WTC11 (cell line): ENCODE measurements around the gene FAM234A. TPM values are rescaled to one million over a fixed set of nuclear protein-coding genes. Genes with fewer than 3 reads are reported as not detected.

ENCODE experiments used
- ATAC-seq: fragments of 200-7000 bp; cut with Tn5 transposase; 2 replicates; pipeline ENCODE4 v1.10.0; 2021; ENCODE audit warnings: mild to moderate bottlenecking, moderate library complexity
- CTCF ChIA-PET: fragments of 300-600 bp; sonication (Branson Sonifier 250); formaldehyde crosslinking; loops from one replicate; lab custom pipeline; 2021; ENCODE audit warnings: antibody characterized with exemption; lab: Charles Lee
- POLR2A ChIA-PET: fragments of 350-600 bp; sonication (Branson Sonifier 250); formaldehyde crosslinking; loops from one replicate; lab custom pipeline; 2021; ENCODE audit warnings: antibody characterized with exemption; lab: Charles Lee
- DNase-seq: peaks from one replicate; pipeline ENCODE4 v3.0.0; 2021; ENCODE audit warnings: low spot score
- H3K27ac Mint-ChIP-seq: 2 replicates; pipeline ENCODE4 v1.8.0; 2021; ENCODE audit warnings: mixed read lengths
- H3K27me3 Mint-ChIP-seq: 2 replicates; pipeline ENCODE4 v1.8.0; 2021; ENCODE audit warnings: low read depth, mild to moderate bottlenecking, moderate library complexity, mixed read lengths
- H3K36me3 Mint-ChIP-seq: 2 replicates; pipeline ENCODE4 v1.8.0; 2021; ENCODE audit warnings: mixed read lengths
- H3K4me1 Mint-ChIP-seq: 2 replicates; pipeline ENCODE4 v1.8.0; 2022; ENCODE audit warnings: mixed read lengths
- H3K4me3 Mint-ChIP-seq: 2 replicates; pipeline ENCODE4 v1.8.0; 2021; ENCODE audit warnings: mild to moderate bottlenecking, moderate library complexity, mixed read lengths
- H3K9me3 Mint-ChIP-seq: 2 replicates; pipeline ENCODE4 v1.8.0; 2021; ENCODE audit warnings: mixed read lengths
- ATF1 ChIP-seq: sonication (generic); formaldehyde crosslinking; IDR thresholded peaks from 2 replicates; pipeline ENCODE4 v1.8.1; 2023; ENCODE audit warnings: mild to moderate bottlenecking, moderate library complexity, missing genetic modification reagents
- ESRRA ChIP-seq: sonication (generic); formaldehyde crosslinking; IDR thresholded peaks from 2 replicates; pipeline ENCODE4 v1.8.1; 2022; ENCODE audit warnings: mild to moderate bottlenecking, missing genetic modification reagents, borderline replicate concordance
- FOXJ3 ChIP-seq: sonication (generic); formaldehyde crosslinking; IDR thresholded peaks from 2 replicates; pipeline ENCODE4 v1.9.0; 2021; ENCODE audit warnings: missing genetic modification reagents, mild to moderate bottlenecking, borderline replicate concordance
- FOXK1 ChIP-seq: sonication (generic); formaldehyde crosslinking; IDR thresholded peaks from 2 replicates; pipeline ENCODE4 v1.8.0; 2022; ENCODE audit warnings: mild to moderate bottlenecking, moderate library complexity, missing genetic modification reagents
- GTF2I ChIP-seq: fragments of 250-450 bp; sonication (Bioruptor Pico); conservative IDR thresholded peaks from 2 replicates; pipeline ENCODE4 v1.4.0; 2021; ENCODE audit warnings: mild to moderate bottlenecking
- JUN ChIP-seq: sonication (generic); formaldehyde crosslinking; IDR thresholded peaks from 2 replicates; pipeline ENCODE4 v1.8.0; 2023; ENCODE audit warnings: mild to moderate bottlenecking, missing genetic modification reagents
- MYBL2 ChIP-seq: sonication (generic); formaldehyde crosslinking; IDR thresholded peaks from 2 replicates; pipeline ENCODE4 v1.8.1; 2023; ENCODE audit warnings: mild to moderate bottlenecking, moderate library complexity, missing genetic modification reagents
- NR3C1 ChIP-seq: sonication (generic); formaldehyde crosslinking; conservative IDR thresholded peaks from 2 replicates; pipeline ENCODE4 v1.8.1; 2023; ENCODE audit warnings: low read depth, mild to moderate bottlenecking, missing genetic modification reagents
- OVOL2 ChIP-seq: fragments of 250-450 bp; sonication (Bioruptor Pico); IDR thresholded peaks from 2 replicates; pipeline ENCODE4 v1.9.0; 2021; ENCODE audit warnings: mild to moderate bottlenecking, borderline replicate concordance
- PRRX2 ChIP-seq: fragments of 250-450 bp; sonication (Bioruptor Pico); IDR thresholded peaks from 2 replicates; pipeline ENCODE4 v1.8.0; 2021; ENCODE audit warnings: mild to moderate bottlenecking
- RELA ChIP-seq: sonication (generic); formaldehyde crosslinking; IDR thresholded peaks from 2 replicates; pipeline ENCODE4 v1.8.1; 2022; ENCODE audit warnings: missing genetic modification reagents, mild to moderate bottlenecking, borderline replicate concordance
- TEAD1 ChIP-seq: sonication (generic); formaldehyde crosslinking; IDR thresholded peaks from 2 replicates; pipeline ENCODE4 v1.8.0; 2022; ENCODE audit warnings: mild to moderate bottlenecking, missing genetic modification reagents
- ZNF232 ChIP-seq: sonication (generic); formaldehyde crosslinking; IDR thresholded peaks from 2 replicates; pipeline ENCODE4 v1.8.0; 2022; ENCODE audit warnings: mild to moderate bottlenecking, missing genetic modification reagents
- ZNF317 ChIP-seq: sonication (generic); formaldehyde crosslinking; IDR thresholded peaks from 2 replicates; pipeline ENCODE4 v1.8.1; 2023; ENCODE audit warnings: low read depth, mild to moderate bottlenecking, moderate library complexity, missing genetic modification reagents, borderline replicate concordance
- ZNF396 ChIP-seq: fragments of 250-450 bp; sonication (Bioruptor Pico); IDR thresholded peaks from 2 replicates; pipeline ENCODE4 v1.8.0; 2021; ENCODE audit warnings: mild to moderate bottlenecking, moderate library complexity, borderline replicate concordance
- ZNF416 ChIP-seq: fragments of 250-450 bp; sonication (Bioruptor Pico); IDR thresholded peaks from 2 replicates; pipeline ENCODE4 v1.9.0; 2021; ENCODE audit warnings: mild to moderate bottlenecking, inconsistent platforms
- total RNA-seq: library from RNA; stranded (reverse); gene quantifications from 3 replicates; pipeline ENCODE4 v1.2.3, GENCODE V29; 2021
- TF ChIP-seq, protein P1 (sequence below): sonication (generic); formaldehyde crosslinking; IDR thresholded peaks from 2 replicates; pipeline ENCODE4 v1.8.1; 2022; ENCODE audit warnings: low read depth, mild to moderate bottlenecking, moderate library complexity, missing genetic modification reagents, borderline replicate concordance
- TF ChIP-seq, protein P2 (sequence below): sonication (generic); formaldehyde crosslinking; IDR thresholded peaks from 2 replicates; pipeline ENCODE4 v1.8.0; 2022; ENCODE audit warnings: mild to moderate bottlenecking, missing genetic modification reagents
- TF ChIP-seq, protein P3 (sequence below): fragments of 250-450 bp; sonication (Bioruptor Pico); IDR thresholded peaks from 2 replicates; pipeline ENCODE4 v1.9.0; 2021; ENCODE audit warnings: moderate library complexity, mild to moderate bottlenecking, inconsistent platforms, borderline replicate concordance
- TF ChIP-seq, protein P4 (sequence below): fragments of 250-450 bp; sonication (Bioruptor Pico); conservative IDR thresholded peaks from 2 replicates; pipeline ENCODE4 v1.9.0; 2021; ENCODE audit warnings: mild to moderate bottlenecking
- TF ChIP-seq, protein P5 (sequence below): fragments of 250-450 bp; sonication (Bioruptor Pico); IDR thresholded peaks from 2 replicates; pipeline ENCODE4 v1.8.0; 2021; ENCODE audit warnings: mild to moderate bottlenecking
- TF ChIP-seq, protein P6 (sequence below): sonication (generic); formaldehyde crosslinking; IDR thresholded peaks from 2 replicates; pipeline ENCODE4 v1.8.0; 2023; ENCODE audit warnings: missing genetic modification reagents
- TF ChIP-seq, protein P7 (sequence below): sonication (generic); formaldehyde crosslinking; IDR thresholded peaks from 2 replicates; pipeline ENCODE4 v1.8.1; 2023; ENCODE audit warnings: mild to moderate bottlenecking, missing genetic modification reagents, moderate library complexity

FAM234A gene
- total RNA-seq, 1 experiment from 2014 or later: 115 TPM

DNA sequence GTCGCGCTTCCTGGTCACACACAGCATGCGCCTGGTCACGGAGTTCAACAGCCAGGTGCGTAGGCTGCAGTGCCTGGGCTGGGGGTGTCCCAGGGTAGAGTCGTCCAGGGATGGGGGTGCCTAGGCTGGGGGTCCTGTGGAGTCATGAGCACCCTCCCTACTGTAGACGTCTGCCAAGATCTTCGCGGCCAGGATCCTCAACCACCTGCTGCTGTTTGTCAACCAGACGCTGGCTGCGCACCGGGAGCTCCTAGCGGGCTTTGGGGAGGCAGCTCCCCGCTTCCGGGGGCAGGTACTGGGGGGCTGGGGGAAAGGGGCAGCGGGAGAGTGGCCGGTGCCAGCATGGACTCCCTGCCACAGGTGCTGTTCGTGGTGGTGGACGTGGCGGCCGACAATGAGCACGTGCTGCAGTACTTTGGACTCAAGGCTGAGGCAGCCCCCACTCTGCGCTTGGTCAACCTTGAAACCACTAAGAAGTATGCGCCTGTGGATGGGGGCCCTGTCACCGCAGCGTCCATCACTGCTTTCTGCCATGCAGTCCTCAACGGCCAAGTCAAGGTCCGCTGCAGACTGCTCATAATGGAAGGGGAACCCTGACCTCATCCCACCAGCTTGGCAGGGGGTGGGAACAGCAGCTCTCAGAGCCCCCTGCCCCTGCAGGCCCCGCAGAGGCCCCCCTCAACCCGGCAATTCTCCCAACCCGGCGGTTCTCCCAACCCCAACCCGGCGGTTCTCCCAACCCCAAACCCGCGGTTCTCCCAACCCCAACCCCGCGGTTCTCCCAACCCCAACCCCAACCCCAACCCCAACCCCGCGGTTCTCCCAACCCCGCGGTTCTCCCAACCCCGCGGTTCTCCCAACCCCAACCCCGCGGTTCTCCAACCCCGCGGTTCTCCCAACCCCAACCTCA is 50.8 kb downstream of the FAM234A start (continued):
- no peak for TF ChIP-seq FOXJ3
- TF ChIP-seq, protein P1, sequence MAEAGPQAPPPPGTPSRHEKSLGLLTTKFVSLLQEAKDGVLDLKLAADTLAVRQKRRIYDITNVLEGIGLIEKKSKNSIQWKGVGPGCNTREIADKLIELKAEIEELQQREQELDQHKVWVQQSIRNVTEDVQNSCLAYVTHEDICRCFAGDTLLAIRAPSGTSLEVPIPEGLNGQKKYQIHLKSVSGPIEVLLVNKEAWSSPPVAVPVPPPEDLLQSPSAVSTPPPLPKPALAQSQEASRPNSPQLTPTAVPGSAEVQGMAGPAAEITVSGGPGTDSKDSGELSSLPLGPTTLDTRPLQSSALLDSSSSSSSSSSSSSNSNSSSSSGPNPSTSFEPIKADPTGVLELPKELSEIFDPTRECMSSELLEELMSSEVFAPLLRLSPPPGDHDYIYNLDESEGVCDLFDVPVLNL (CRISPR knock-in tag): no peak
- TF ChIP-seq ZNF416 (CRISPR knock-in tag): no peak
- TF ChIP-seq ZNF232 (CRISPR knock-in tag): no peak

DNA sequence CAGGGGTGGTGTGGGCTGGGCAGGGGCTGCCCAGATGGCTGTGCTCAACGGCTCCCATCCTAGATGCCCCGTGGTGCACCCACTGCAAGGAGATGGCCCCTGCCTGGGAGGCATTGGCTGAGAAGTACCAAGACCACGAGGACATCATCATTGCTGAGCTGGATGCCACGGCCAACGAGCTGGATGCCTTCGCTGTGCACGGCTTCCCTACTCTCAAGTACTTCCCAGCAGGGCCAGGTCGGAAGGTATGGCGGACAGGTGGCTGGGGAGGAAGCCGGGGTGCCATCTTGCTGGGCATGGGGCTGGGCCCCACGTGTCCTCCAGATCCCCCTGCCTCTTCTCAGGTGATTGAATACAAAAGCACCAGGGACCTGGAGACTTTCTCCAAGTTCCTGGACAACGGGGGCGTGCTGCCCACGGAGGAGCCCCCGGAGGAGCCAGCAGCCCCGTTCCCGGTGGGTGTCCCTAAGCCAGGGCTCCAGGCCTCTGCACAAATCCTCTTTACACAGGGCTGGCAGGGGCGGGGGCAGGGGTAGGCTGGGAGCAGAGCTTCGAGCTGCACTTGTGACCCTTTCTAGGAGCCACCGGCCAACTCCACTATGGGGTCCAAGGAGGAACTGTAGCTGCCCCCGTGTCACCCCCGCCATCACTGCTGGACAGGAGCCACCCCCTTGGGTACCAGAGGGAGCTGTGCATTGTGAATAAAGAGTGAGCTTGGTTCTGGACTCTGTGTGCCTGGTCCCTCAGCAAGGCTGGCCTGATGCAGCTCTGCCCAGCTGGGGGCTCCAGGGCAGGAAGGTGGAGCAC is 52.1 kb downstream of the FAM234A start:
- no peak for DNase-seq
- Mint-ChIP-seq H3K36me3 (peaks cover 18% of the 10 kb centered on the region), H3K27me3 (peaks cover 3% of the 10 kb centered on the region), H3K4me1 (no peaks in the 10 kb centered on the region), H3K9me3 (no peaks in the 10 kb centered on the region), H3K4me3 (no peak overlapping the region), H3K27ac (no peak overlapping the region)
- POLR2A ChIA-PET: no interaction called here
- TF ChIP-seq JUN (no peak), ZNF317 (CRISPR knock-in tag) (no peak), NR3C1 (CRISPR knock-in tag) (no peak), FOXK1 (CRISPR knock-in tag) (no peak), RELA (CRISPR knock-in tag) (no peak), ESRRA (CRISPR knock-in tag) (no peak), ATF1 (no peak), TEAD1 (CRISPR knock-in tag) (no peak), PRRX2 (no peak), MYBL2 (CRISPR knock-in tag) (no peak), OVOL2 (CRISPR knock-in tag) (no peak), GTF2I (CRISPR knock-in tag) (no peak), ZNF232 (CRISPR knock-in tag) (no peak), ZNF396 (no peak)
- TF ChIP-seq, protein P2, sequence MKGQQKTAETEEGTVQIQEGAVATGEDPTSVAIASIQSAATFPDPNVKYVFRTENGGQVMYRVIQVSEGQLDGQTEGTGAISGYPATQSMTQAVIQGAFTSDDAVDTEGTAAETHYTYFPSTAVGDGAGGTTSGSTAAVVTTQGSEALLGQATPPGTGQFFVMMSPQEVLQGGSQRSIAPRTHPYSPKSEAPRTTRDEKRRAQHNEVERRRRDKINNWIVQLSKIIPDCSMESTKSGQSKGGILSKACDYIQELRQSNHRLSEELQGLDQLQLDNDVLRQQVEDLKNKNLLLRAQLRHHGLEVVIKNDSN (CRISPR knock-in tag): no peak
- TF ChIP-seq, protein P3, sequence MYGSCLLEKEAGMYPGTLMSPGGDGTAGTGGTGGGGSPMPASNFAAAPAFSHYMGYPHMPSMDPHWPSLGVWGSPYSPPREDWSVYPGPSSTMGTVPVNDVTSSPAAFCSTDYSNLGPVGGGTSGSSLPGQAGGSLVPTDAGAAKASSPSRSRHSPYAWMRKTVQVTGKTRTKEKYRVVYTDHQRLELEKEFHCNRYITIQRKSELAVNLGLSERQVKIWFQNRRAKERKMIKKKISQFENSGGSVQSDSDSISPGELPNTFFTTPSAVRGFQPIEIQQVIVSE (CRISPR knock-in tag): no peak
- TF ChIP-seq, protein P4, sequence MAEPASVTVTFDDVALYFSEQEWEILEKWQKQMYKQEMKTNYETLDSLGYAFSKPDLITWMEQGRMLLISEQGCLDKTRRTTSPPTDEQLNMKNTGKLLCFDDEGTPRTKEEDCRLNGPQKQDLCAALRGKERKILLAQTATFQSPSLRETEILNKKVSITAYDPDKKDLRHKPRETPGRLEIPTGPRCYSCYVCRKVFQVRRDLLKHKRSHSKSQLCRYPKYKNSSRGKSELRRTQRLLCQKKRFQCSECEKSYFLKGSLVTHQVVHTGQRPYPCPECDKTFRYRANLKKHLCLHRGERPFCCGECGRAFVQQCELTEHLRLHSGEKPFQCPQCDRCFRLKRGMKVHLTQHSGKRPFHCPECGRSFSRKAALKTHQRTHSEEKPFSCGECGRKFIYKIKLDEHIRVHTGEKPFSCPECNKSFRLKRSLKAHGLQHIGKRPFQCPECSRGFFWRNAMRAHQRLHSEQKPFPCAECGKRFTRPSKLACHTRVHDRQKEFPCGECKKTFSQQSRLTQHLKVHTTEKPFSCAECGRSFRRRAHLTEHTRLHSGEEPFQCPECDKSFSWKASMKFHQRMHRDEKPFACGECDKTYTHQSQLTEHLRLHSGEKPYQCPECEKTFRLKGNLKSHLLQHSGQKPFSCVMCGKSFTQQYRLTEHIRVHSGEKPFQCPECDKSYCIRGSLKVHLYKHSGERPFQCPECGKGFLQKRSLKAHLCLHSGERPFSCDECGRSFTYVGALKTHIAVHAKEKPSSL (CRISPR knock-in tag): no peak
- TF ChIP-seq, protein P5, sequence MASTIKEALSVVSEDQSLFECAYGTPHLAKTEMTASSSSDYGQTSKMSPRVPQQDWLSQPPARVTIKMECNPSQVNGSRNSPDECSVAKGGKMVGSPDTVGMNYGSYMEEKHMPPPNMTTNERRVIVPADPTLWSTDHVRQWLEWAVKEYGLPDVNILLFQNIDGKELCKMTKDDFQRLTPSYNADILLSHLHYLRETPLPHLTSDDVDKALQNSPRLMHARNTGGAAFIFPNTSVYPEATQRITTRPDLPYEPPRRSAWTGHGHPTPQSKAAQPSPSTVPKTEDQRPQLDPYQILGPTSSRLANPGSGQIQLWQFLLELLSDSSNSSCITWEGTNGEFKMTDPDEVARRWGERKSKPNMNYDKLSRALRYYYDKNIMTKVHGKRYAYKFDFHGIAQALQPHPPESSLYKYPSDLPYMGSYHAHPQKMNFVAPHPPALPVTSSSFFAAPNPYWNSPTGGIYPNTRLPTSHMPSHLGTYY (CRISPR knock-in tag): no peak
- TF ChIP-seq, protein P6, sequence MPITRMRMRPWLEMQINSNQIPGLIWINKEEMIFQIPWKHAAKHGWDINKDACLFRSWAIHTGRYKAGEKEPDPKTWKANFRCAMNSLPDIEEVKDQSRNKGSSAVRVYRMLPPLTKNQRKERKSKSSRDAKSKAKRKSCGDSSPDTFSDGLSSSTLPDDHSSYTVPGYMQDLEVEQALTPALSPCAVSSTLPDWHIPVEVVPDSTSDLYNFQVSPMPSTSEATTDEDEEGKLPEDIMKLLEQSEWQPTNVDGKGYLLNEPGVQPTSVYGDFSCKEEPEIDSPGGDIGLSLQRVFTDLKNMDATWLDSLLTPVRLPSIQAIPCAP (CRISPR knock-in tag): no peak
- TF ChIP-seq, protein P7, sequence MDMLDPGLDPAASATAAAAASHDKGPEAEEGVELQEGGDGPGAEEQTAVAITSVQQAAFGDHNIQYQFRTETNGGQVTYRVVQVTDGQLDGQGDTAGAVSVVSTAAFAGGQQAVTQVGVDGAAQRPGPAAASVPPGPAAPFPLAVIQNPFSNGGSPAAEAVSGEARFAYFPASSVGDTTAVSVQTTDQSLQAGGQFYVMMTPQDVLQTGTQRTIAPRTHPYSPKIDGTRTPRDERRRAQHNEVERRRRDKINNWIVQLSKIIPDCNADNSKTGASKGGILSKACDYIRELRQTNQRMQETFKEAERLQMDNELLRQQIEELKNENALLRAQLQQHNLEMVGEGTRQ (CRISPR knock-in tag): no peak
- ATAC-seq: no peak
- CTCF ChIA-PET: interaction anchor here (0.8 kb wide), 1 partner anchor 66 kb away, joined by 4 read pairs; no protein-coding TSS in a partner anchor
